Activated CD4-positive, CD25-positive, alpha-beta regulatory T cell treated with anti-CD3 and anti-CD28 coated beads, Interleukin-2, amount 50 U/mL, for 72 hours (primary cell): ENCODE data around the gene VEZT.

Source experiments
- DNase-seq: peaks from one replicate; pipeline ENCODE4 v3.0.0; 2021

VEZT gene

GRCh38 chr12:95200128-95200894 lies 17.3 kb upstream of the VEZT start:
- DNase-seq = no peak

- no peak for DNase-seq
Observed at GRCh38 chr12:95201056-95201670, 16.4 kb upstream of the VEZT start.

GRCh38 chr12:95202691-95203486 lies 14.7 kb upstream of the VEZT start:
- no peak for DNase-seq

DNA sequence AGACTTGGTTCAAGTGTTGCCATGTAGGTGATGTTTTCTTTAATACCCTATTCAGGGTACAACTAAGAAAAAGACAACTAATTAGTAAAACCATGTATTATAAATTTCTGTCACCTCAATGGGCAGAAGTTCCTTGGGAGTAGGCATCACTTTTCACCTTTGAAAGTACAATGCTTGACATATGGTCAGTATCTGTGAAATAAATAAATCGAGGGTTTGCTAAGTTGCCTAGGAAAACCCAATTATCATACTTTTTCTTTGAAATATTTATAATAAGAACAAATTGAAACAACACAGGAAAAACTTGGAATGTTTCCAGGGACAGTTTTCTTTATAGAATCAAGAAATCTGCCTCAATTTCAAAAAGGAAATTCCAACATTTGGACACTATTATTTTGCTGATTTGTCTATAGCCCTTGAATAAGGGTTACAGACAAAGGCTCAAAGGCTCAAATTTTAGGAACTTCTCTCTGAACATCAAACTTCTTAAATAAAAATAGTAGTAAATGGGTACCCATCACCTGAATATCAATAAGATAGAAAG lies 14.0 kb upstream of the VEZT start:
- DNase-seq = no peak

DNA sequence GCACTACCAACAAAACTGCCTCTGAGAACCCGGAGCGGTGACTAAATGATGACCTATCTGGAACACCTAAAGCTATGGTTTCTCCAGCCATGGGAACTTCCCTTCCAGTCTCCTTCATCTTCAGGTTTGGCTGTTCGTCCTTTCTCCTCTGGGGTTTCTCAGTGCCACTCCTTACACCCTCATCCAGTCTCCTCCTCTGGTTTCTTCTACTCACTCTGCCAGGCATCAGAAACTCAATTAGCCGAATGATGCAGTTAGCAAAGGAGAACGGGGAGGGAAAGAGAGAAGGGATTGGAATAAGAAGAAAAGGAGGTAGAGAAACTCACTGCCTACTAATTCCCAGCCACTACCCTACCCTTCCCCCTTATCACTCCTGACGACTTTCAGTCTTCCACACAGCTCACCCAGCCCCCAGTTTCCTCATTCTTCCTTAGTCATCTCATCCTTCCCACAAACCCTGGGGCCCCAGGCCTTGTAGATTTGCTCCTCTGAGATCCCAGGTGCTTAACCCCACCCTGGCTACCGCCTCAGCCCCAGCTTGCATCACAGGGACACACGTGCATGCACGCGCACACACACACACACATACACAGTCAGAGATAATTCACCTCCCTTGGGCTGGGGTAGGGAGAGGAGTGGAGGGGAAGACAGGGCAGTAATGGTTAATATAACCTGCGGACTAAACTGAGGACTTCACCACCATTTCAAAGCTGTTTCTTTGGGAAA lies 13.3 kb upstream of the VEZT start:
- no peak for DNase-seq

- no peak for DNase-seq
Observed at GRCh38 chr12:95205016-95205624, 12.5 kb upstream of the VEZT start.

- DNase-seq = no peak
Observed at GRCh38 chr12:95205685-95206084, 11.9 kb upstream of the VEZT start.

- no peak for DNase-seq
Observed at GRCh38 chr12:95206916-95207315, 10.7 kb upstream of the VEZT start.

DNA sequence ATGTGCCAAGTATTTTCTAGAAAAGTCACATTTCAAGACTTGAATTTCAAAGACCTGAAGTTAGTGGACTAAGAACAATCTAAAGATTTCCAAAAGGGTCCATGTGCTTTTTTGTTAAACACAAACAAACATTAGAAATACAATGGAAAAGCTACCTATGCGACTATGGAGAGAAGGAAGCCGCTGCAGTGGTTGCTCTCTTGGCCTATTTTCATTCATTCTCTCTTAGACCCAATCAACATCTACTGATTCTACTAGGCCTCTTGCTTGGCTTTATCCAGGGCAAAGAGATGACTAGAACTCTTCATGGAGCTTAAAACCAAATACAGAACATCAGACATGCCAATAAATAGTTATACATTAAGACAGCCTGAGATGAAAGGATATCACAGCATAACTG lies 10.2 kb upstream of the VEZT start:
- no peak for DNase-seq

DNA sequence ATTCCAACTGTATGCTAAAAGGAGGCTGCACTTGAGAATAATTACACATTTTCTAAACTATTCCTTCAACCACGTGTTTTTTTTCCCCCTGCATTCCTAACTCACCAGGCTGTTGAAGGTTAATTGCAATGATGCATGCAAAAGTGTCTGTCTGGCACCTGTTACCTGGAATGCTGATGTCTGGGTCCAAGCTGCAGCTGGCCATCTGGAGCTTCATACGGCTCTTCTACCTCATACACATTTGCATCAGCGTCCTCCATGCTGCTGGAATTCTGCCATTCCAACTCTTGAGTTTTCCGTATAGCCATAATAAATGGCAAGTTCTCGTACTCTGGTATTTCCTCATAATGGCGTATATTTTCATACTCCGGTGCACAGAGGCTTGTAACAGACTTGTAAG lies 8.9 kb upstream of the VEZT start:
- no peak for DNase-seq

GRCh38 chr12:95212586-95212985 lies 5.0 kb upstream of the VEZT start:
- DNase-seq = no peak

GRCh38 chr12:95213119-95213518 lies 4.5 kb upstream of the VEZT start:
- DNase-seq = no peak

GRCh38 chr12:95213928-95214327 lies 3.7 kb upstream of the VEZT start:
- no peak for DNase-seq

DNA sequence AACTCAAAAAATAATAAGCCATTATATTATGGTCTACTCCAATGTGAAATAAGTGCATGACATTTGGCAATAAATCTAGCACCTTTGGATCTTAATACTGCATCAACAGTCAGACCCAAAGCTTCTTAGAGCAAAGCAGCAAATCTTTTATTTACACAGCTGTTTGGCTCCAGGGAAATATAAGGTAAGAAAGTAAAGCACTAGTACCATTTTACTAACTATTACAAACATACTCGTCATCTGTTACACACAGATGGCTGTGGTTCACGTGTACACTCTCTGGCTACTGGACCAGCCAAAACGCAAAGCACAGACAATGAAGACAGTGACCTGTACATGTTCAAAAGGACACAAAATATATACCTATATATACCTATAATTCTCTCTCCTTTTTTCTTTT lies 3.1 kb upstream of the VEZT start:
- no peak for DNase-seq

- DNase-seq = no peak
Observed at GRCh38 chr12:95215949-95216348, 1.7 kb upstream of the VEZT start.

- DNase-seq = no peak
Observed at GRCh38 chr12:95216711-95217376, 763 bp upstream of the VEZT start.

- DNase-seq = no peak
Observed at GRCh38 chr12:95218150-95219133, 835 bp downstream of the VEZT start.

- DNase-seq = no peak
Observed at GRCh38 chr12:95220190-95220589, 2.6 kb downstream of the VEZT start.

GRCh38 chr12:95220726-95221125 lies 3.1 kb downstream of the VEZT start:
- DNase-seq = no peak
